Measurements from ENCODE around the gene ATP11A.

Gene ATP11A

DNA sequence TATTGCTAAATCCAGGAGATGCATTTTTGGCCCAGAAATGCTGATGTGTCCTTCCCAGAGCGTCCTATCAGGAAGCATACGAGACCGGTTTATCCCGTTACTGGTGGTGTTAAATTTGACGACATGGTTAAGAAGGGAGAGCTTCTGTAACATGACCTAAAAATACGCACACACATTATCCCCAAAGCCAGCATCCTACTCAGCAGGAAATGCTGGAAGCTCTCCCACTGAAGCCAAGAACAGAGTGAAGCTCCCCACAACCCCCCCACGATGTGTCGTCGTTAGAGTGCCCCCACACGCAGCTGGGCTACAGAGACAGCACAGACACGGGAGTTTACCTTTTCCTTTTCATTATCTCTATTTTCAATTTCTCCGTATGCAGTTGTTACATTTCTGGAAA lies 234.1 kb downstream of the ATP11A start:
- no peak for DNase-seq (ENCODE audit: low read depth)
- H3K4me3 ChIP-seq (ENCODE audit: low read depth, low read length): no peak overlapping the region
- TF ChIP-seq, protein P1, sequence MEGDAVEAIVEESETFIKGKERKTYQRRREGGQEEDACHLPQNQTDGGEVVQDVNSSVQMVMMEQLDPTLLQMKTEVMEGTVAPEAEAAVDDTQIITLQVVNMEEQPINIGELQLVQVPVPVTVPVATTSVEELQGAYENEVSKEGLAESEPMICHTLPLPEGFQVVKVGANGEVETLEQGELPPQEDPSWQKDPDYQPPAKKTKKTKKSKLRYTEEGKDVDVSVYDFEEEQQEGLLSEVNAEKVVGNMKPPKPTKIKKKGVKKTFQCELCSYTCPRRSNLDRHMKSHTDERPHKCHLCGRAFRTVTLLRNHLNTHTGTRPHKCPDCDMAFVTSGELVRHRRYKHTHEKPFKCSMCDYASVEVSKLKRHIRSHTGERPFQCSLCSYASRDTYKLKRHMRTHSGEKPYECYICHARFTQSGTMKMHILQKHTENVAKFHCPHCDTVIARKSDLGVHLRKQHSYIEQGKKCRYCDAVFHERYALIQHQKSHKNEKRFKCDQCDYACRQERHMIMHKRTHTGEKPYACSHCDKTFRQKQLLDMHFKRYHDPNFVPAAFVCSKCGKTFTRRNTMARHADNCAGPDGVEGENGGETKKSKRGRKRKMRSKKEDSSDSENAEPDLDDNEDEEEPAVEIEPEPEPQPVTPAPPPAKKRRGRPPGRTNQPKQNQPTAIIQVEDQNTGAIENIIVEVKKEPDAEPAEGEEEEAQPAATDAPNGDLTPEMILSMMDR (conservative IDR thresholded peaks at IDR 0.05; ENCODE audit: low read depth, low read length): no peak

DNA sequence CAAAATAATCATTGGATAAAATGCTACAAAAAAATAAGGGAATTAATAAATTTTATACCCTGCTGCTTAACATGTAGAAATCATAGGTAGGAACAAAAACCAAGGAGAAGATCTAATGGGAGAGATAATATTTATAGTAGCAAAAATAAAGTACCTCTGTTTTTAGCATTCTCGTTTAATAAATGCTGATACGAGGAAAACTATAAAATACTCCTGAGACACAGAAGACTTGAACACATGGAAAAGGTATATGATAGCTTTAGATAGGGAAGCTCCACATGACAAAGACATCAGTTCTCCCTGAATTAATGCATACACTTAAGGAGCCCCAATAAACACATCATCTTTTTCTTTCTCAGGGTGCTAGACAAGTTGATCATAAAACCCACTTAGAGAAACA lies 234.5 kb downstream of the ATP11A start:
- TF ChIP-seq, protein P1 (conservative IDR thresholded peaks at IDR 0.05; ENCODE audit: low read depth, low read length): no peak
- H3K4me3 ChIP-seq (ENCODE audit: low read depth, low read length): no peak overlapping the region
- DNase-seq (ENCODE audit: low read depth): no peak

DNA sequence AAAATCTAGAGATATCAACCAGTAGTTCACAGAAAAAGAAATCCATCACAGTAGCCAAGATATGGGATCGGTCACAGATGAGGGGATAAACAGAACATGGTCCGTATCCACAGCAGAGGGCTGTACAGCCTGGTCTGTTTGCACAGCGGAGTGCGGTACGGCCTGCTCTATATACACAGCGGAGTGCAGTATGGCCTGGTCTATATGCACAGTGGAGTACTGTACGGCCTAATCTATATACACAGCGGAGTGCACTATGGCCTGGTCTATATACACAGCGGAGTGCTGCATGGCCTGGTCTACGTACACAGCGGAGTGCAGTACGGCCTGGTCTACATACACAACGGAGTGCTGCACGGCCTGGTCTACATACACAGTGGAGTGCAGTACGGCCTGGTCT lies 236.2 kb downstream of the ATP11A start:
- no peak for DNase-seq (ENCODE audit: low read depth)
- no peak overlapping the region for H3K4me3 ChIP-seq (ENCODE audit: low read depth, low read length)
- TF ChIP-seq, protein P1 (conservative IDR thresholded peaks at IDR 0.05; ENCODE audit: low read depth, low read length): no peak

DNA sequence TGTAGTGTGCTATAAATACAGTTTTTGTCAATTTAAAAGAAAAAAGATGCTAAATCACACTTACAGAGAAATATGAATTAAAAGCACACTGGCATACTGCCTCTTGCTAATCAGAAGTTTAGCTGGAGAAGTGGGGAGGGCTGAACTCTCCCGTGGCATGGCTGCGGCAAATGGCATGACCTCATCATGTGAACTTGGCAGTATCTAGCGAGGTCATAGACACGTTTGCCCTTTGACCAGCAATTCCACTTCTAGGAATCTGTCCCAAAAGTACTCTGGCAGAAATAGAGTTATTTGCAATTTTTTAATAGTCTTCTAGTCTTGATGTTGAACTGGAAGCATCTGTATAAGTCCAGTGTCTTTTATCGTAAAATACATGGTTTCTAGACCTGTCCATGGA lies 237.2 kb downstream of the ATP11A start:
- no peak for DNase-seq (ENCODE audit: low read depth)
- no peak overlapping the region for H3K4me3 ChIP-seq (ENCODE audit: low read depth, low read length)
- TF ChIP-seq, protein P1 (conservative IDR thresholded peaks at IDR 0.05; ENCODE audit: low read depth, low read length): no peak

DNA sequence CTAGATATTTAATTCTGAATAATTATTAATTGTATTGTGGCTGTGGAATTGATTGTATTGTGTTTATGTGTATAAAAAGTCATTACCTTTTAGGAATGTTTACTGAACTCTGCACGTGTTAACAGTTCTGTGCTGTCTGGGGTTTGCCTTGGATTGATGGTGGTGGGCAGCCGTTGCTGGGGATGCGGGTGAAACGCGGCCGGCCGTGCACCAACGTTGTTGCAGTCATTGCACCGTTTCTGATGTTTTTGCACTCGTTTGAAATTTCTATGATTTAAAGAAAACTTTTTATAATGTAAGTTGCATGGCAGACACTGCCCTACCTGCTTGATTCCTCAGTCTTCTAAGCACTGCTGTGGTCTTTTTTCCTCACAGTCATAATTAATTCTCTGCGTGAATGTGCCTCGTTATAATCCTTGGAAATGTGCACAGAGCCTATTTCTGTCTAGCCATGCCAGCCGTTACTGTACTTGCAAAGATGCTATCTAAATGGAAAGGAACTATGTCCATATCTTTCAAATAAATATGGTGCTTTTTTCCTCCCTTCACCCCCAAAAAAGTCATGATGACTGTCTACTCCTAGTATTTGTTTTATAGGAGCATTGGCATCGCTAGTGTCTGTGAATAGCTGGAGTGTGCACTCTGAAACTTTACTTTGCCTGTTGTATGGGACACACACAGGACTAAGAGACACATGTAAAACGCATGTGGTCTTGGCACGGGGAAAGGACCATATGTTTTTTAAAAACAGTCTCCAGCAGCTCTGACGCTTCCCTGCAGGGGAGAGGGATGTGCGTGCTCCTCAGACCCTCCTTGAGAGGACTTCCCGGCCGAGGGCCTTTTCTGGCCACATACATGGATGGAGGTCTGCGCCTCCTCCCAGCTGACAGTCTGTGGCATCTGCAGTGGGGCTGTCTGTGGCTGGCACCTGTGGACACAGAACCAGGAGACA lies 238.5 kb downstream of the ATP11A start:
- H3K4me3 ChIP-seq (ENCODE audit: low read depth, low read length): no peak overlapping the region
- TF ChIP-seq, protein P1 (conservative IDR thresholded peaks at IDR 0.05; ENCODE audit: low read depth, low read length): no peak
- DNase-seq (ENCODE audit: low read depth): peak; percentile 12

DNA sequence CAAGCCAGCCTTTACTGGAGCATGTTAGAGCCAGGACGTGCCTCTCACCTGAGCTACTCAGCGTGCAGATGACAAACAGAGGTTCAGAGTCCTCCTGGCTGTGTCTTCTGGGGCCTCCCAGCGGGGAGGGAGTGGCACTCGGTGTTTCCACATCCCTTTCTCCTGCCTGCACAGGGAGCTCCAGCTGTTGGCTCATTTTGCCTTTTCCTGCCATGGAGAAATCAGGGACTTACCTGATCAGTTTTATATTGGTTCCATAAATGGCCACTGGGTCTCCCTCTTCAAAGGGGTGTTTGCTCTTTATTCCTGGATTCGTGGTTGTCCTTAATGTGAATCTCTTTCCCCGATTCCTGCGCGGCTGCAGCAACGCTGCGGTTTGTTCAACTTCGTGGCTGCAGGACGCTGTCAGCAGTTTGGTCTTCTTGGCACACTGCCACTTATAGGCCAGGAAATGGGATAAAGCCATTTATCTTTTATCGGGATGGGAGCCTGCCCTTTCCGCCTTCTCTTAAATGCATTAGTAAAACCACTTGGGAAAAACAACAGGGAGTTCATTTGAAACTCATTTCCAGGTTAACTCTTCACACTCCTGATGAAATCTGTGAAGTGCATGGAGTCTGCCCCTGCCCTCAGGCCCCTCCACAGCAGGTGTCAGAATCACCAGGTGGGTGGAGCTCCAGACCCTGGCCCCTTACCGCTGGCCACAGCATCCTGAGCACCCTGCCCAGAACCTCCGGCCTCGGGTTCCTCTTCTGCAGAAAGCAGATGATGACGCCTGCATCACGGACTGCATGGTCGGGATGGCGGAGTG lies 239.3 kb downstream of the ATP11A start:
- DNase-seq (ENCODE audit: low read depth): peak; percentile 54
- TF ChIP-seq, protein P1 (conservative IDR thresholded peaks at IDR 0.05; ENCODE audit: low read depth, low read length): no peak
- H3K4me3 ChIP-seq (ENCODE audit: low read depth, low read length): no peak overlapping the region
